T-helper 1 cell treated with Interleukin-12 subunit alpha and Interleukin-12 subunit beta and Interleukin-4 antibody, amounts not matched to agents 30 μg/mL and 1 μg/mL, for 36 hours (primary cell): ENCODE results near the gene RAI1.

ENCODE experiments used
- H3K27ac Mint-ChIP-seq: one replicate; pipeline ENCODE4 v1.8.0; 2021; ENCODE audit warnings: mild to moderate bottlenecking, mixed read lengths
- H3K27me3 Mint-ChIP-seq: one replicate; pipeline ENCODE4 v1.8.0; 2021; ENCODE audit warnings: low read depth, mixed read lengths
- H3K36me3 Mint-ChIP-seq: one replicate; pipeline ENCODE4 v1.8.0; 2021; ENCODE audit warnings: low read depth, mixed read lengths
- H3K4me1 Mint-ChIP-seq: one replicate; pipeline ENCODE4 v1.8.0; 2021; ENCODE audit warnings: low read depth, mixed read lengths
- H3K4me3 Mint-ChIP-seq: one replicate; pipeline ENCODE4 v1.8.0; 2021; ENCODE audit warnings: mild to moderate bottlenecking, moderate library complexity, mixed read lengths
- H3K9me3 Mint-ChIP-seq: one replicate; pipeline ENCODE4 v1.8.0; 2021; ENCODE audit warnings: mixed read lengths

Gene RAI1

DNA sequence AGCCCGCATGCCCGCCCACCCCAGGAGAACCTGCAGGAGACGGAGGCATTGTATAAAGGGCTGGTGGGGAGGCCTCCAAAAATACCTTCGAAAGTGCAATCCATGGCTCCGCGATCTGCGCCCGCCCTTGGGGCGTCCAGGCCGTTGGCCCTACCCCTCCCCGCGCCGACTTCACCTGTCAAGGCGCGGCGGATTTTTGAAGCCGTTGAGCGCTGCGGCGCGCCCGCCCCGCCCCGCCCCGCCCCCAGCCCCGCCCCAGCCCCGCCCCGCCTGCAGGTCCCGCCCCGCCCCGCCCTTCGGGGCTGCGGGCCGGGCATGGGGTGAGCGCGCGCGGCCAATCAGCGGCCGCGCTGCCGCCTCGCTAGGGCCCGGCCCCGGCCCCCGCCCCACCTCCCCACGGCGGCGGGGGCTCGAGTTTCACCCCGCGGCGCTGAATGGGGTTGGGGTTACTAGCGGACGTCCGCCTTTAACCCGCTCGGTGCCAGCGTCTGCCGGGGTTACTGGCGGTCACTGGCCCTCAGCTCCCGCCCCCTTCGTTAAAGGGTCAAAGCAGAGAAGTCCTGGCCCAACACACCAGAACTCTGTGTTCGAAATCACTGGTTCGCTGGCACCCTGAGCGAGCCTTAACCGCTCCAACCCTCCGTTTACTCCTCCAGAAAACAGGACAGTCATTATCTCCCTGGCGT, 142.3 kb downstream of the RAI1 start:
- Mint-ChIP-seq H3K9me3 (no peaks in the 10 kb centered on the region), H3K36me3 (peaks cover 23% of the 10 kb centered on the region), H3K27me3 (no peaks in the 10 kb centered on the region), H3K27ac (peak overlapping the region; percentile 90), H3K4me1 (peaks cover 78% of the 10 kb centered on the region), H3K4me3 (peak overlapping the region; percentile 83)

DNA sequence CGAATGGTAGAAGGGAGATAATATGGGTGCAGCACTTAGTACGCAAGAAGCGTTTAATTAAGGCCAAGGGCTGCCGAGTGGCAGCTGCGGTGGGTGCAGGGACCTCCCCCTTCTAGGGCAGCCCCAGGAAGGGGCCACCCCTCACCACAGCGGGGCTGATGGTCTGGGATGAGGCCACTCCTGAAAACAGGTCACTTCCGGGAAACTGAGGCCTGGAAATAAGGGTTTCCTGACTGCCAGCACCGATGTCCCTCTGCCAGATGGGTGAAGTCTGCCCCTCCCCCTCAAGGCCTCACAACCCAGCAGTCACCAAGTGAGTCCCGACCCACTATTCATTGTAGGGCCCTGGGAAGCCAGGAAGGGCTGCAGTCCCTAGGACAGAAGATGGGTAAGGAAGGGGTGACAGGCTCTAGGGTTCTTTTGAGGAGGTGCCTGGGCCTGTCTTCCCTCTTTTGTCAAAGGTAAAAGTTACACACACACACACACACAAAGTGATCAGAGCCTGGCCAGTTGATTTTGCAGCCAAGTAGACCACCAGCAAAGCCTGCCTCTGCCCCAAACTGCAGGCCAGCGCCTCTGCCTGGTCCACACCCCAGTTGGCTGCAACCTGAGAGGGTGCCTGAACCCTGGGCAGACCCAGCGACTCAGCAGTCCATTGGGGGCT, 143.0 kb downstream of the RAI1 start:
- H3K36me3 Mint-ChIP-seq = peaks cover 19% of the 10 kb centered on the region
- no peaks in the 10 kb centered on the region for H3K9me3 Mint-ChIP-seq
- peak overlapping the region; percentile 90 for H3K27ac Mint-ChIP-seq
- H3K4me3 Mint-ChIP-seq = peak overlapping the region; percentile 73
- H3K27me3 Mint-ChIP-seq = no peaks in the 10 kb centered on the region
- peaks cover 73% of the 10 kb centered on the region for H3K4me1 Mint-ChIP-seq

DNA sequence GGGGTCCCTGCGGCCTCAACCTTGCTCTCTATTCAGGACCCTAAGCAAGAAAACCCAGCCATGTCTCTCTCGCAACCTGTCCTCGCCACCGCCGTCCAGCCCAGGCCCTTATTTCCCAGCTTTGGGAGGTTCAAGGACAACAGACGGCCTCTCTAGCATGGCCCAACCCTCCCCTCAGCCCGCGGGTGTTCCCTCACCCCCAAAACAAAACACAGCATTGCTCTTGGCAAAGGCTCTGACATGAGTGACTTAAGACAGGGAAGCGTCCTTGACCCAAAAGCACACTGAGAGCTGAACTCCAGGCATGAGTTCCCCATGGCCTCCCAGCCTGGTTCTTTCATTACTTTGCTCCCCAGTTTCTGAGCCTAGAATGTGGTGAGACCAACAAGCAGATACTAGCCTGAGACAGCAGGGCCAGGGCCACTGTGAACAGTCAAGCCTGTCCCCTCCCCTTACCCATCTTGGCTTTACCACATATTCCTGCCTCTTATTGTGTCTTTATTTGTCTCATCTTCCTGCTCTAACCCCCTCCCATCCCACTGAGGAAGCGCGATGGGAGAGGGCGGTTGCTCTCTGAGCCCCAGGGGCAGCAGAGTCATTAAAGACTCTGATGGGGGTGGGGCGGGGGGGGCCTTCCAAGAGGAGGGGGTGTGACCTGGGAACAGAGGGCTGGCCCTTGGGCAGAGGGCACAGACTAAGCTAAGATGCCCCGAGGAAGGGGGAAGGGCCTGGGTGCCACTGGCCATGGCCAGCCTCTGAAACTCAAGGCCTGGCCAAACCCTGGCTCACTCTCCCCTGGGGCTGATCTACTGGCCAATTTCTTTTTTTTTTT, 143.7 kb downstream of the RAI1 start:
- peak overlapping the region; percentile 73 for H3K4me3 Mint-ChIP-seq
- peaks cover 70% of the 10 kb centered on the region for H3K4me1 Mint-ChIP-seq
- no peaks in the 10 kb centered on the region for H3K9me3 Mint-ChIP-seq
- H3K36me3 Mint-ChIP-seq = peaks cover 17% of the 10 kb centered on the region
- no peaks in the 10 kb centered on the region for H3K27me3 Mint-ChIP-seq
- H3K27ac Mint-ChIP-seq = peak overlapping the region; percentile 92

DNA sequence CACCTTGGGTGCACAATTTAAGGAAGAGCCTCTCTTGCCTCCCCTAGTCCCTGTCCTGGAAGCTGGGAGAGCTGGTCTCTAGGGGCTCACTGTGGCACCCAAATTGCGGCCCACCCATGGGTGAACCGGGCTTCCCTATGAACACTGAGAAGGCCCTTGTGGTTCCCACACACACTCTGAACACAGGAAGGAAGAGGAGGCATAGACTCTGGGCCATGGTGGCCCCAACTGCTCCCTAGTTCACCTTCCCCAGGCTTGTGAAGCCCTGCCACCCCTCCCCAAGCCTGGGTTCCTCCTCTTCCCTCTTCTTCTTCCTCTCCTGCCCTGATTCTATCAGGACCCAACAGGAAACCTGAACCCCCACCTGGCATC, 145.1 kb downstream of the RAI1 start:
- H3K9me3 Mint-ChIP-seq = no peaks in the 10 kb centered on the region
- peak overlapping the region; percentile 68 for H3K4me3 Mint-ChIP-seq
- H3K27me3 Mint-ChIP-seq = no peaks in the 10 kb centered on the region
- peaks cover 57% of the 10 kb centered on the region for H3K4me1 Mint-ChIP-seq
- H3K27ac Mint-ChIP-seq = peak overlapping the region; percentile 92
- H3K36me3 Mint-ChIP-seq = peaks cover 20% of the 10 kb centered on the region

DNA sequence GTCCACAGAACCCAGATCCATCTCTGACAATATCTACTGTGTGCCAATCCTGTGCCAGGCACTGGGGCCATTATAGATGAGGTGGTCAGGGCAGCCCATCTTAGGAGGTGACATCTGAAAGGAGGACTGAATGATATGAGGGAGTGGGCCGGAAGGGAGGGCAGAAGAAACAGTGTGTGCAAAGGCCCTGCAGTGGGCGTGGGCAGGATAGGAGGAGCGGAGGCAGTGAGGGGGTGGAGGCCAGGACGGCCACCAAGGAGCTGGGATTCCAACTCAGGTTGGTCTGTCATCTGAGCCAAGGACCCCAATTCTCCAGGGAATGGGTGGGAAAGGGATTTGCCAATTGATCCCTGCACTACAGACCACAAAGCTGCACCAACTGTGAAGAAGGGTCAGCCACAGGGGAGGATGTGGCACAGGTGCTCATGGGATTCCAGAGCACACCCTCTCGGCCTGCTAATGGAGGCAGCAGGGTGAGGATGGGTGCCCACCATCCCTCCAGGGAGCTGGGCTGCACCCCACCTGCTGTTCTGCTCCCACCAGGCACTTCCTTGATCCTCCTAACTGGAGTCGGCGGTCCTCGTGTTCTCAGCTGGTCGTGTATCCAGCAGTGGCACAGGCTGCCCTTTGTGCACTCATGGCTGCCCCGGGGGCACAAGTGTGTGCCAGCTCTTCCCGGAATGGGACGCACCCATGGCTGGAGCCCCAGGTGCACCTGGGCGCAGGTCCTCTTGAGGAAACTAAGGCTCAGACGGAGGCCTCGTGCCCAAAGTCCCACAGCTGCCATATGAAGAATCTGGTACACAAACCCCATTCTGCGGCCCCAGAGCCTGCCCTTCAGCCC, 145.9 kb downstream of the RAI1 start:
- peaks cover 20% of the 10 kb centered on the region for H3K36me3 Mint-ChIP-seq
- peak overlapping the region; percentile 68 for H3K4me3 Mint-ChIP-seq
- peak overlapping the region; percentile 92 for H3K27ac Mint-ChIP-seq
- H3K9me3 Mint-ChIP-seq = no peaks in the 10 kb centered on the region
- peaks cover 51% of the 10 kb centered on the region for H3K4me1 Mint-ChIP-seq
- no peaks in the 10 kb centered on the region for H3K27me3 Mint-ChIP-seq

DNA sequence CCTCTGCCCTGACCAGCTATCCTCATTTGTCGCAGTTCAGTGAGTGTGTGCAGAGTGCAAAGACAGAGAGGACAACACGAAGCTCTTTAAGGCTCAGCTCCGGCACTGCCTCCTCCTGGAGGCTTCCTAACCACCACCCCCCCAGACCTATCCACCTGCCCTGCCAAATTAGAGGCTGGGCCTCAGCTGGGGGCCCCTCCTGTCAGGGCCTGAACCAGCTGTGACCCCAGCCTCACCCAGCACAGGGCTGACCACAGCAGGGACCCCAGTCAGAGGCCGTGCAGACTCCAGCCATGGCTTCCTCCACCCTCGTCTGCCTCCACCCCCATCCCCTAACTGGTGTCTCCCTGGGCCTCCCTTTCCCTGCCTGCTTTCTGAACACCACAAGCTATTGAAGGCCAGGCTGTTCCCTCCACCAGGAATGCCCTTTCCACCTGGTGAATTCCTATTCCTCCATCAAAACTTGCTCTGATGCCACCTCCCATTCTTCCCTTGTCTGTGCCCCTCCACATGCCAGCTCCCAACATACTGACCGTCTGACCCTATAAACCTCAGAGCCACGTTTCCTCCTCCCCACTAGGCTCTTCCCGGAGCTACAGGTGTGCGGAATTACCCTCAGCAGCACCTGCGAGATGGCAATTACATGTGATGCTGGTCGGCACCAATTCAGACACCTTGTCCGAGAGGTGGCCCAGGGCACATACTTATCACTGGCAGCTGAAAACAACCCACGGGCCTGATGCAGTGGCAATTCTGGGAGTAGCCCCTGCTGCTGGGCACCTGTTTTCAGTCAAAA, 146.8 kb downstream of the RAI1 start:
- peaks cover 46% of the 10 kb centered on the region for H3K4me1 Mint-ChIP-seq
- H3K36me3 Mint-ChIP-seq = peaks cover 23% of the 10 kb centered on the region
- no peaks in the 10 kb centered on the region for H3K9me3 Mint-ChIP-seq
- peak overlapping the region; percentile 56 for H3K27ac Mint-ChIP-seq
- no peak overlapping the region for H3K4me3 Mint-ChIP-seq
- no peaks in the 10 kb centered on the region for H3K27me3 Mint-ChIP-seq

DNA sequence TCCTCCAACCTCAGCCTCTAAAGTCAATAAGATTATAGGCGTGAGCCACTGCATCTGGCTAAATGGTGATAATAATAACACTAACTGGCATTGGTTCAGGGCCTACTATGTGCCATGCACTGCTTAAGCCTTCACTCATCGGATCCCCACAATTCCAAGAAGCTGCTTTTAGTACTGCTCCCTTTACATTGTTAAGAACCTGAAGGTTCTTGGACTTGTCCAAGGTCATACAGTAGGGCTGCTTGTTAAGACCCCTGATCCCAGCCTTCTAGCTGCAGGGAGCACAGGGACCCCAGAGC, 149.0 kb downstream of the RAI1 start:
- no peaks in the 10 kb centered on the region for H3K27me3 Mint-ChIP-seq
- H3K4me1 Mint-ChIP-seq = peaks cover 50% of the 10 kb centered on the region
- peaks cover 30% of the 10 kb centered on the region for H3K36me3 Mint-ChIP-seq

DNA sequence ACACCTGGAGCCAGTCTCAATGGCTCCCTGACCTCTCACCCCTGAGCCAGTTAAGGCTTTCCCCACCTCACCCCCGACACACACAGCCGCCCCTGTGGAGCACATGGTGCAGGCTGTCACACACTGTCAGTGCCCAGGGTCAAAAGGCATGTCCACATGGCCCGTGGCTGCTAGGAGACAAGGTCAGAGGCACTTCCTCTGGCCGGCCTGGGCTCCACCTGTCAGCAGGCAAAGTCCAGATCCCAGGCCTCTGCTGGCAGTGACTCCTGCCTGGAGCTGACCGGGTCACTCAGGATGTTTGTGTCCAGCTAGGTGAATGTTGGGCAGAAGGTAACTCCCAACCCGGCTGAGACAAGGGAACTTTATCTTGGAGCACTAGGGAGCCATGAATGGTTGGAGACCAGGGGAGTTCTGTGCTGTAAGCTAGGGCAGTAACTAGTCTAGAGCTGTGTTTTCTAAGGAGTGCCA, 149.5 kb downstream of the RAI1 start:
- no peak overlapping the region for H3K27ac Mint-ChIP-seq
- H3K4me1 Mint-ChIP-seq = peaks cover 53% of the 10 kb centered on the region
- no peaks in the 10 kb centered on the region for H3K9me3 Mint-ChIP-seq
- no peak overlapping the region for H3K4me3 Mint-ChIP-seq
- no peaks in the 10 kb centered on the region for H3K27me3 Mint-ChIP-seq
- peaks cover 33% of the 10 kb centered on the region for H3K36me3 Mint-ChIP-seq

More for the DNA sequence above, 149.0 kb downstream of the RAI1 start:
- no peak overlapping the region for H3K27ac Mint-ChIP-seq
- H3K4me3 Mint-ChIP-seq = no peak overlapping the region
- no peaks in the 10 kb centered on the region for H3K9me3 Mint-ChIP-seq

DNA sequence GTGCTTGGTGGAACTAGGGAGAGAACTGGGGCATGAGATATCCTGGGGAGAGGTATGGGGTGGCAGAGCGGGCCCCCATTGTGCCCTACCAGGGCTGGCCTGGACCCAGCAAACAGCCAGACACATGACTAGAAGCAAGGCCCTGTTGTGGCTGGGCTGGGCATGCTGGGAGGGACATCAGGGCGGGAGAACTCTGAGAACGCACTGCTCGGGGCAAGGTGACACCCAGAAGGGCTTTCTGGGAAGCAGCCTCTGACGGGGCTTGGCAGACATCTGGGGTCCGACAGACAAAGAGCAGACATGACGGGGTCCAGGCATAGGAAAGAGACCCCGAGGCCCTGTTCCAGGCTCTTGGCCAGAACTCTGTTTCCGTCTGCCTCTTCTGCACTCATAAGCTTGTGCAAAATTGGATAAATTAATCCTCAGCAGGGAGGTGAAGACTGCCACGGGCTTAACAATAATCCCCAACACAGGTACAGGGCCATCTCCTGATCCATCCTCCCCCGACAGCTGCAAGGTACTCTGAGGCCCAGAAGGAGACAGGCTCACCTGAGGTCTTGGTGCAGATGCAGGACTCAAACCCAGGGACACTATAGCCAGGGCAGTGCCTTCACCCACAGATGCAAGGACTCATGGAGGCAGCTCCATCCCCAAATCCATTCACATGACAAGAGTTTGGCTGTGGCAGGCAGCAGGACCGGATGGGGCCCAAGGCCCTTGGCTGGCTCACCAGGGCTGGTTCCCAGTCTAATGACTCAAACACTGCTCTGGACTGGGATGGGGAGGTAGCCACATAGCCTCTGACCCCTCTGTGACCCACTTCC, 150.2 kb downstream of the RAI1 start:
- H3K4me1 Mint-ChIP-seq = peaks cover 50% of the 10 kb centered on the region
- no peaks in the 10 kb centered on the region for H3K27me3 Mint-ChIP-seq
- no peaks in the 10 kb centered on the region for H3K9me3 Mint-ChIP-seq
- H3K27ac Mint-ChIP-seq = no peak overlapping the region
- H3K36me3 Mint-ChIP-seq = peaks cover 31% of the 10 kb centered on the region
- H3K4me3 Mint-ChIP-seq = no peak overlapping the region

DNA sequence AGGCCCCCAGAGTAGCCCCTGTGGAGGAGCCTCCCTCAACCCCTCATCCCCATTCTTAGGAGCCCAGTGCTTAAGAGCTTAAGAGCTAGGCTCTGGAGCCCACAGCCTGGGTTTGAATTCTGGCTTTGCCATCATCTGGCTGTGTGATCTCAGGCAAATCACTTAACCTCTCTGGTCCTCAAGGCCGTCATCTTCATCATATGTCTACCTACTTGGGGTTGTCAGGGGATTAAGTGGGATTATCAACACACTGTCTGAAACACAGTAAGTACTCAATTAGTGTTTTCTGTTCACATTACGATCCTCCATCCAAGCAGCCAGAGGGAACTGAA, 150.7 kb downstream of the RAI1 start:
- no peaks in the 10 kb centered on the region for H3K27me3 Mint-ChIP-seq
- no peak overlapping the region for H3K4me3 Mint-ChIP-seq
- H3K4me1 Mint-ChIP-seq = peaks cover 45% of the 10 kb centered on the region
- H3K36me3 Mint-ChIP-seq = peaks cover 26% of the 10 kb centered on the region
- H3K27ac Mint-ChIP-seq = no peak overlapping the region
- H3K9me3 Mint-ChIP-seq = no peaks in the 10 kb centered on the region

DNA sequence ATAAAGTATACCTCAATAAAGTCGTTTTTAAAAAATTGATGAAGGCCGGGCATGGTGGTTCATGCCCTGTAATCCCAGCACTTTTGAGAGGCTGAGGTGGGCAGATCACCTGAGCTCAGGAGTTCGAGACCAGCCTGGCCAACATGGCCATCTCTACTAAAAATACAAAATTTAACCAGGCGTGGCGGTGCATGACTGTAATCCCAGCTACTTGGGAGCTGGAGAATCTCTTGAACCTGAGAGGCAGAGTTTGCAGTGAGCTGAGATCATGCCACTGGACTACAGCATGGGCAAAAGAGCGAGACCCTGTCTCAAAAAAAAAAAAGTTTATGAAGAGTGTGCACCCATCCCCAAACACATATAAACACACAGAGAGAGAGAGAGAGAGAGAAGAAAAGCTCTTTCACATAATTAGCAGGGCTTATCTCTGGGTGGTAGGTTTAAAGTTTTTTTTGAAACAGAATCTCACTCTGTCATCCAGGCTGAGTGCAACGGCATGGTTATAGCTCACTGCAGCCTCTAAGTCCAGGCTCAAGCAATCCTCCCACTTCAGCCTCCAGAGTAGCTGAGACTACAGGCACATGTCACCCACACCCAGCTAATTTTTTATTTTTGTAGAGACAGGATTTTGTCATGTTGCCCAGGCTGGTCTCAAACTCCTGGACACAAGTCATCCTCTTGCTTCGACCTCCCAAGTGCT, 152.6 kb downstream of the RAI1 start:
- Mint-ChIP-seq H3K4me1 (peaks cover 54% of the 10 kb centered on the region), H3K27ac (peak overlapping the region; percentile 75), H3K9me3 (no peaks in the 10 kb centered on the region), H3K36me3 (peaks cover 26% of the 10 kb centered on the region), H3K4me3 (peak overlapping the region; percentile 90), H3K27me3 (no peaks in the 10 kb centered on the region)

DNA sequence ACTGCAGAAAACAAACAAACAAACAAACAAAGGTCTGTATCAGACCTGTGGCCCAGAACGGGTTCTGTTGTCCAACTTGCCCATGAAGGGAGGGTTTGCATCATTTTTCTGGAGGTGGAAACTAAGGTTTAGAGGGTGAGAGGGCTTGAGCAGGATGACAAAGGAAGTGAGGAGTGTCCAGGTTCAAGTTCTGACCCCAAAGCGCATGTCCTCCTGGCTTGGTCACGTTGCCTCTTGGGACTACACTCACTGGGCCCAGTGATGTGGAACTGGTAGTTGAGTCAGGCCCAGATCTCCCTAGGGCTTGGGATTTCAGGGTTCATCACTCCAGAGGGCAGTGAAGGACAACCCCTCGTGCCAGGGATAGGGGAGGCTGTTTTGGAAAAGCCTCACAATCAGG, 153.7 kb downstream of the RAI1 start:
- H3K9me3 Mint-ChIP-seq = no peaks in the 10 kb centered on the region
- H3K27ac Mint-ChIP-seq = peak overlapping the region; percentile 75
- H3K36me3 Mint-ChIP-seq = peaks cover 22% of the 10 kb centered on the region
- H3K27me3 Mint-ChIP-seq = no peaks in the 10 kb centered on the region
- peaks cover 60% of the 10 kb centered on the region for H3K4me1 Mint-ChIP-seq
- H3K4me3 Mint-ChIP-seq = peak overlapping the region; percentile 90
